GM12864 (cell line): ENCODE measurements around the gene CENPVL2.
"Not testable (repeated sequence)": the region's sequence is repeated elsewhere in the genome, so short reads cannot be mapped to it uniquely, and the experiment has no call there.

Experiments
- DNase-seq: peaks from one replicate; pipeline ENCODE4 v3.0.0-alpha.2; 2011; ENCODE audit warnings: low read depth
- H3K4me3 ChIP-seq: 2 replicates; pipeline ENCODE4 v1.5.1; 2011; ENCODE audit warnings: mild to moderate bottlenecking, low read depth, low read length, control low read depth
- CTCF ChIP-seq: IDR thresholded peaks from 2 replicates; pipeline ENCODE4 v1.5.1; 2011; ENCODE audit warnings: low read depth, mild to moderate bottlenecking, moderate library complexity, low read length, control low read depth, inconsistent platforms; ENCODE audit errors: missing control alignments

Gene CENPVL2

GRCh38 chrX:51682720-51683062 is at the start of gene CENPVL2:
TSS of gene CENPVL2 (minus strand) at chrX:51682831. CDS start at chrX:51682831, 0 bp downstream.
- H3K4me3 ChIP-seq, DNase-seq: not testable (repeated sequence)

GRCh38 chrX:51728202-51728601 is 45.6 kb upstream of the CENPVL2 start:
- no peak overlapping the region for H3K4me3 ChIP-seq
- no peak for TF ChIP-seq CTCF
- no peak for DNase-seq

GRCh38 chrX:51712943-51713647 is 30.5 kb upstream of the CENPVL2 start:
- not testable (repeated sequence) for H3K4me3 ChIP-seq, DNase-seq

- not testable (repeated sequence) for DNase-seq, H3K4me3 ChIP-seq
These were observed 27.9 kb upstream of the CENPVL2 start, which contains the start of gene CENPVL1 for GRCh38 chrX:51710277-51711164. TSS of gene CENPVL1 (plus strand) at chrX:51710512. CDS start at chrX:51710512, 0 bp downstream.

GRCh38 chrX:51697397-51697796 is 14.8 kb upstream of the CENPVL2 start:
- TF ChIP-seq CTCF: no peak
- no peak overlapping the region for H3K4me3 ChIP-seq

GRCh38 chrX:51694254-51694653 is 11.6 kb upstream of the CENPVL2 start:
- H3K4me3 ChIP-seq: no peak overlapping the region
- no peak for DNase-seq
- no peak for TF ChIP-seq CTCF

More at GRCh38 chrX:51697397-51697796, 14.8 kb upstream of the CENPVL2 start:
- DNase-seq: no peak

- H3K4me3 ChIP-seq, DNase-seq: not testable (repeated sequence)
These were observed 567 bp downstream of the CENPVL2 start for GRCh38 chrX:51681808-51682719.

GRCh38 chrX:51679689-51680433 is 2.8 kb downstream of the CENPVL2 start:
- DNase-seq, H3K4me3 ChIP-seq: not testable (repeated sequence)

GRCh38 chrX:51665981-51666380 is 16.6 kb downstream of the CENPVL2 start:
- no peak for TF ChIP-seq CTCF
- no peak overlapping the region for H3K4me3 ChIP-seq
- no peak for DNase-seq
